ENCODE results near the gene REPS2.
"Not testable (repeated sequence)": the region's sequence is repeated elsewhere in the genome, so short reads cannot be mapped to it uniquely, and the experiment has no call there.

Gene REPS2

DNA sequence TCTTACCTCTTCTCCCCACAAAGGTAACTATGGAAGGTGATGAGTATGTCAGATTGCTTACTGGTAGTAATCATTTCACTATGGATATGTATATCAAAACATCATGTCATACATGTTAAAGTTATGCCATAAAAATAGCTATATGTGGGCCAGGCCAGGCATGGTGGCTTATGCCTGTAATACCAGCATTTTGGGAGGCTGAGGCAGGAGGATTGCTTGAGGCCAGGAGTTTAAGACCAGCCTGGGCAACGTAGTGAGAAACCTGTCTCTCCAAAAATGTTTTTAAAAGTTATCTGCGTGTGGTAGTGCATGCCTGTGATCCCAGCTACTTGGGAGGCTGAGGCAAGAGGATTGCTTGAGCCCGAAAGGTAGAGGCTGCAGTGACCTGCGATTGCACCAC is 16.2 kb downstream of the REPS2 start:
- DNase-seq; H3K18ac ChIP-seq (ENCODE audit: low read depth in 1 of 2, low read length in 2 of 2); H3K9me3 ChIP-seq (ENCODE audit: control insufficient read depth, low read length); H2BK12ac ChIP-seq (ENCODE audit: low read length in 2 of 2); H3K4me2 ChIP-seq (ENCODE audit: low read length, poor library complexity, severe bottlenecking); H2BK5ac ChIP-seq (ENCODE audit: low read depth, low read length, poor library complexity, severe bottlenecking); H2AK5ac ChIP-seq (ENCODE audit: low read length, severe bottlenecking); H2BK120ac ChIP-seq (ENCODE audit: low read depth, low read length); H4K8ac ChIP-seq (ENCODE audit: low read length); H3K9ac ChIP-seq (ENCODE audit: low read length); H2BK15ac ChIP-seq (ENCODE audit: low read depth, poor library complexity, severe bottlenecking); H2AFZ ChIP-seq (ENCODE audit: low read depth, low read length); H3K4me3 ChIP-seq (ENCODE audit: insufficient read depth in 1 of 2, low read depth in 1 of 2, low read length in 2 of 2); H3K36me3 ChIP-seq (ENCODE audit: control insufficient read depth in 1 of 2, insufficient read depth in 2 of 2, low read depth in 1 of 2, low read length in 2 of 2); H3K23ac ChIP-seq (ENCODE audit: low read length in 2 of 2); H4K91ac ChIP-seq (ENCODE audit: low read length); H3K27ac ChIP-seq (ENCODE audit: low read length, poor library complexity, severe bottlenecking); H3K14ac ChIP-seq (ENCODE audit: low read length in 2 of 2); H3K79me1 ChIP-seq (replicated peaks; ENCODE audit: low read length, poor library complexity, severe bottlenecking); H3K4me1 ChIP-seq (ENCODE audit: control insufficient read depth, insufficient read depth, low read depth, low read length); H3K4ac ChIP-seq (ENCODE audit: low read depth in 1 of 2, low read length in 2 of 2): not testable (repeated sequence)
- 77% methylated on average over 4 of the region's 4 CpGs for WGBS
- H3K27me3 ChIP-seq (ENCODE audit: control insufficient read depth in 1 of 2, insufficient read depth in 1 of 2, low read length in 2 of 2): peaks cover 0 to 34% of the 10 kb centered on the region in 2 experiments

DNA sequence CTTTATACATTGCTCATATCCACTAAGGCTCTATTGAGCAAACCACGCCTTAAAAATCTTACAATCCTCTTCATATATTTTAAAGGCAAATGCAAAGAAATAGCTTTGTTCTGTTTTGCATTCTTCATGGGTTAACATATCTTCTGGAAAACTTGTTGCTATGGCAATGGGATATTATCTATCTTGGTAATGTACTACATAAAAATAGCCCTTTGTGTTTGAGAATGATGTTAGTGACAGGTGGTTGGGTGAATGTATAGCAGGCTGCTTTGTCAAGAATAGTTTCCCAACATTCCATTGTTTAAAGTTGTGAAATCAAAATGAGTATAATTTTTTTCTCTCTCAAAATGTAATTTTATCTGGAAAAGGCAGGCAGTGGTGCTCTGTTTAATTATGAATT is 16.8 kb downstream of the REPS2 start:
- no peak overlapping the region for H4K91ac ChIP-seq (ENCODE audit: low read length)
- no peak overlapping the region for H3K4me3 ChIP-seq (ENCODE audit: insufficient read depth in 1 of 2, low read depth in 1 of 2, low read length in 2 of 2)
- H3K36me3 ChIP-seq (ENCODE audit: control insufficient read depth in 1 of 2, insufficient read depth in 2 of 2, low read depth in 1 of 2, low read length in 2 of 2): no peaks in the 10 kb centered on the region
- no peak overlapping the region for H3K9ac ChIP-seq (ENCODE audit: low read length)
- WGBS: no CpG with 5 or more reads among the region's 1 CpG
- H3K23ac ChIP-seq (ENCODE audit: low read length in 2 of 2): no peak overlapping the region
- no peak overlapping the region for H3K4me2 ChIP-seq (ENCODE audit: low read length, poor library complexity, severe bottlenecking)
- peaks cover 0 to 29% of the 10 kb centered on the region in 2 experiments for H3K27me3 ChIP-seq (ENCODE audit: control insufficient read depth in 1 of 2, insufficient read depth in 1 of 2, low read length in 2 of 2)
- no peak overlapping the region for H4K8ac ChIP-seq (ENCODE audit: low read length)
- no peak for DNase-seq
- no peak overlapping the region for H3K27ac ChIP-seq (ENCODE audit: low read length, poor library complexity, severe bottlenecking)
- no peak overlapping the region for H3K18ac ChIP-seq (ENCODE audit: low read depth in 1 of 2, low read length in 2 of 2)
- no peak overlapping the region for H2AFZ ChIP-seq (ENCODE audit: low read depth, low read length)
- no peak overlapping the region for H2BK120ac ChIP-seq (ENCODE audit: low read depth, low read length)
- no peaks in the 10 kb centered on the region for H3K79me1 ChIP-seq (replicated peaks; ENCODE audit: low read length, poor library complexity, severe bottlenecking)
- H3K4me1 ChIP-seq (ENCODE audit: control insufficient read depth, insufficient read depth, low read depth, low read length): no peaks in the 10 kb centered on the region
- no peak overlapping the region for H3K4ac ChIP-seq (ENCODE audit: low read depth in 1 of 2, low read length in 2 of 2)
- no peak overlapping the region for H2BK15ac ChIP-seq (ENCODE audit: low read depth, poor library complexity, severe bottlenecking)
- H2AK5ac ChIP-seq (ENCODE audit: low read length, severe bottlenecking): no peak overlapping the region
- H2BK12ac ChIP-seq (ENCODE audit: low read length in 2 of 2): no peak overlapping the region
- H2BK5ac ChIP-seq (ENCODE audit: low read depth, low read length, poor library complexity, severe bottlenecking): no peak overlapping the region
- H3K14ac ChIP-seq (ENCODE audit: low read length in 2 of 2): no peak overlapping the region
- H3K9me3 ChIP-seq (ENCODE audit: control insufficient read depth, low read length): no peaks in the 10 kb centered on the region

DNA sequence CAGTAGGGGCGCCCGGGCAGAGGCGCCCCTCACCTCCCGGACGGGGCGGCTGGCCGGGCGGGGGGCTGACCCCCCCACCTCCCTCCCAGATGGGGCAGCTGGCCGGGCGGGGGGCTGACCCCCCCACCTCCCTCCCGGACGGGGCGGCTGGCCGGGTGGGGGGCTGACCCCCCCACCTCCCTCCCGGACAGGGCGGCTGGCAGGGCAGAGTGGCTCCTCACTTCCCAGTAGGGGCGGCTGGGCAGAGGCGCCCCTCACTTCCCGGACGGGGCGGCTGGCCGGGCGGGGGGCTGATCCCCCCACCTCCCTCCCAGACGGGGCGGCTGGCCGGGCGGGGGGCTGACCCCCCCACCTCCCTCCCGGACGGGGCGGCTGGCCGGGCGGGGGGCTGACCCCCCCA is 18.5 kb downstream of the REPS2 start:
- not testable (repeated sequence) for H3K4me1 ChIP-seq (ENCODE audit: control insufficient read depth, insufficient read depth, low read depth, low read length); H4K91ac ChIP-seq (ENCODE audit: low read length); H3K4me2 ChIP-seq (ENCODE audit: low read length, poor library complexity, severe bottlenecking); H3K4me3 ChIP-seq (ENCODE audit: insufficient read depth in 1 of 2, low read depth in 1 of 2, low read length in 2 of 2); H2BK12ac ChIP-seq (ENCODE audit: low read length in 2 of 2); H3K79me1 ChIP-seq (replicated peaks; ENCODE audit: low read length, poor library complexity, severe bottlenecking); H3K36me3 ChIP-seq (ENCODE audit: control insufficient read depth in 1 of 2, insufficient read depth in 2 of 2, low read depth in 1 of 2, low read length in 2 of 2); H2BK120ac ChIP-seq (ENCODE audit: low read depth, low read length); H3K9me3 ChIP-seq (ENCODE audit: control insufficient read depth, low read length); H3K18ac ChIP-seq (ENCODE audit: low read depth in 1 of 2, low read length in 2 of 2); H3K23ac ChIP-seq (ENCODE audit: low read length in 2 of 2); H4K8ac ChIP-seq (ENCODE audit: low read length); H2AFZ ChIP-seq (ENCODE audit: low read depth, low read length); H2BK5ac ChIP-seq (ENCODE audit: low read depth, low read length, poor library complexity, severe bottlenecking); H2AK5ac ChIP-seq (ENCODE audit: low read length, severe bottlenecking); H3K9ac ChIP-seq (ENCODE audit: low read length); H3K14ac ChIP-seq (ENCODE audit: low read length in 2 of 2); H3K27ac ChIP-seq (ENCODE audit: low read length, poor library complexity, severe bottlenecking); H3K4ac ChIP-seq (ENCODE audit: low read depth in 1 of 2, low read length in 2 of 2); DNase-seq; H2BK15ac ChIP-seq (ENCODE audit: low read depth, poor library complexity, severe bottlenecking)
- peaks cover 0 to 21% of the 10 kb centered on the region in 2 experiments for H3K27me3 ChIP-seq (ENCODE audit: control insufficient read depth in 1 of 2, insufficient read depth in 1 of 2, low read length in 2 of 2)
- no CpG with 5 or more reads among the region's 32 CpGs for WGBS

DNA sequence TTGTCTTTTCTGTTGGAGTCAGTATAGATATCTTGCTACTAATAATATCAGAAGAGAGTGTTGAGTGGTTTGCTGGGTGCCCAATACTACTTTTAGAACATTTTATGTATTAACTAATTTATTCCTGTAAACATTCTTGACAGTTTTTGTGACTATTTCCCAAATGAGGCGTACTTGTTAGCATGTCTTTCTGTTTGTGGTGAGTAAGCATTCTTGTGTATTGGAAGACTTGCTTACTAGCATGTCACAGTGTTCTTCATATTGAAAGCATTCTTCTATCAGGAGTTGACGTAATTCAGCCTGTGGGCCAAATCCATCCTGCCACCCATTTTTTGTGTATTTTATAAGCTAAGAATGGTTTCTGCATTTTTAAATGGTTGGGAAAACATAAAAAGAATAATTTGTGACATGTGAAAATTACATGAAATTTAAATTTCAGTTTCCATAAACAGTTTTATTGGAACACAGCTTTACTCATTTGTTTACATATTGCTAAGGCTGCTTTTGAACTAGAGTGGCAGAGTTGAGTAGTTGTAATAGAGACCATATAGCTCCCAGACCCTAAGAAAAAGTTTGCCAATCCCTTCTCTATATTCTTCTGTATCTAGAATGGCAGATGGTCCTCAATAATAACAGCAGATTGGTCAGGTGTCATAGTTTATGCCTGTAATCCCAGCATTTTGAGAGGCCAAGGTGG is 20.4 kb downstream of the REPS2 start:
- no peak for DNase-seq
- no peaks in the 10 kb centered on the region for H3K9me3 ChIP-seq (ENCODE audit: control insufficient read depth, low read length)
- no peak overlapping the region for H3K18ac ChIP-seq (ENCODE audit: low read depth in 1 of 2, low read length in 2 of 2)
- no peak overlapping the region for H2AK5ac ChIP-seq (ENCODE audit: low read length, severe bottlenecking)
- no peak overlapping the region for H2AFZ ChIP-seq (ENCODE audit: low read depth, low read length)
- no peak overlapping the region for H2BK15ac ChIP-seq (ENCODE audit: low read depth, poor library complexity, severe bottlenecking)
- no peak overlapping the region for H2BK12ac ChIP-seq (ENCODE audit: low read length in 2 of 2)
- no peak overlapping the region for H3K4me2 ChIP-seq (ENCODE audit: low read length, poor library complexity, severe bottlenecking)
- H3K36me3 ChIP-seq (ENCODE audit: control insufficient read depth in 1 of 2, insufficient read depth in 2 of 2, low read depth in 1 of 2, low read length in 2 of 2): no peaks in the 10 kb centered on the region
- no peak overlapping the region for H4K8ac ChIP-seq (ENCODE audit: low read length)
- no peak overlapping the region for H3K27ac ChIP-seq (ENCODE audit: low read length, poor library complexity, severe bottlenecking)
- H2BK120ac ChIP-seq (ENCODE audit: low read depth, low read length): no peak overlapping the region
- H3K23ac ChIP-seq (ENCODE audit: low read length in 2 of 2): no peak overlapping the region
- peaks cover 0 to 8% of the 10 kb centered on the region in 2 experiments for H3K27me3 ChIP-seq (ENCODE audit: control insufficient read depth in 1 of 2, insufficient read depth in 1 of 2, low read length in 2 of 2)
- no peak overlapping the region for H2BK5ac ChIP-seq (ENCODE audit: low read depth, low read length, poor library complexity, severe bottlenecking)
- WGBS: no CpG with 5 or more reads among the region's 2 CpGs
- H3K14ac ChIP-seq (ENCODE audit: low read length in 2 of 2): no peak overlapping the region
- H3K4ac ChIP-seq (ENCODE audit: low read depth in 1 of 2, low read length in 2 of 2): no peak overlapping the region
- H3K79me1 ChIP-seq (replicated peaks; ENCODE audit: low read length, poor library complexity, severe bottlenecking): no peaks in the 10 kb centered on the region
- H3K9ac ChIP-seq (ENCODE audit: low read length): no peak overlapping the region
- H3K4me3 ChIP-seq (ENCODE audit: insufficient read depth in 1 of 2, low read depth in 1 of 2, low read length in 2 of 2): no peak overlapping the region
- H3K4me1 ChIP-seq (ENCODE audit: control insufficient read depth, insufficient read depth, low read depth, low read length): no peaks in the 10 kb centered on the region
- H4K91ac ChIP-seq (ENCODE audit: low read length): no peak overlapping the region

Measured in mesenchymal stem cell (in vitro differentiated cells and primary cell).